Neural crest cell (in vitro differentiated cells): ENCODE results near the gene SLC5A4. TPM values are rescaled to one million over a fixed set of nuclear protein-coding genes. Genes with fewer than 3 reads are reported as not detected.
"Not testable (repeated sequence)": the region's sequence is repeated elsewhere in the genome, so short reads cannot be mapped to it uniquely, and the experiment has no call there.

Experiments used
- DNase-seq: peaks from one replicate; pipeline ENCODE4 v3.0.0; 2021; ENCODE audit warnings: low read depth, mixed read lengths, low spot score
- H3K27ac Mint-ChIP-seq: one replicate; pipeline ENCODE4 v1.8.0; 2021; ENCODE audit warnings: mild to moderate bottlenecking, mixed read lengths; ENCODE audit not compliant: unreplicated experiment
- H3K27me3 Mint-ChIP-seq: 2 replicates; pipeline ENCODE4 v1.8.0; 2021; ENCODE audit warnings: low read depth, mild to moderate bottlenecking, mixed read lengths
- H3K36me3 Mint-ChIP-seq: 2 replicates; pipeline ENCODE4 v1.8.0; 2021; ENCODE audit warnings: low read depth, mild to moderate bottlenecking, mixed read lengths
- H3K4me1 Mint-ChIP-seq: 2 replicates; pipeline ENCODE4 v1.8.0; 2021; ENCODE audit warnings: mixed read lengths
- H3K4me3 Mint-ChIP-seq: one replicate; pipeline ENCODE4 v1.8.0; 2021; ENCODE audit warnings: mild to moderate bottlenecking, mixed read lengths
- H3K9me3 Mint-ChIP-seq: 2 replicates; pipeline ENCODE4 v1.8.0; 2021; ENCODE audit warnings: mixed read lengths
- CTCF ChIP-seq: fragments of 200-600 bp; sonication (generic); conservative IDR thresholded peaks from 2 replicates; pipeline ENCODE4 v1.5.0; 2021; ENCODE audit warnings: antibody characterized with exemption, mild to moderate bottlenecking
- total RNA-seq: library from RNA; stranded (reverse); gene quantifications from 2 replicates; pipeline ENCODE4 v1.2.1, GENCODE V29; 2021

The SLC5A4 gene
- total RNA-seq, 1 donor from 2014 or later = 0.23 TPM

GRCh38 chr22:32270641-32271369, 15.7 kb upstream of the SLC5A4 start:
- Mint-ChIP-seq H3K4me3 (no peak overlapping the region), H3K27me3 (no peaks in the 10 kb centered on the region), H3K27ac (no peak overlapping the region), H3K36me3 (no peaks in the 10 kb centered on the region), H3K4me1 (peaks cover 7% of the 10 kb centered on the region), H3K9me3 (no peaks in the 10 kb centered on the region)
- no peak for TF ChIP-seq CTCF
- no peak for DNase-seq

- no peak for TF ChIP-seq CTCF
- peaks cover 9% of the 10 kb centered on the region for H3K4me1 Mint-ChIP-seq
- no peaks in the 10 kb centered on the region for H3K9me3 Mint-ChIP-seq
- H3K36me3 Mint-ChIP-seq = no peaks in the 10 kb centered on the region
- no peak for DNase-seq
- no peak overlapping the region for H3K4me3 Mint-ChIP-seq
- H3K27me3 Mint-ChIP-seq = no peaks in the 10 kb centered on the region
- peak overlapping the region; percentile 19 for H3K27ac Mint-ChIP-seq
Measured at GRCh38 chr22:32269316-32269715, 14.2 kb upstream of the SLC5A4 start.

GRCh38 chr22:32267011-32267410, 11.9 kb upstream of the SLC5A4 start:
- H3K9me3 Mint-ChIP-seq = no peaks in the 10 kb centered on the region
- no peak for TF ChIP-seq CTCF
- no peaks in the 10 kb centered on the region for H3K36me3 Mint-ChIP-seq

GRCh38 chr22:32265882-32266767, 11.0 kb upstream of the SLC5A4 start:
- no peaks in the 10 kb centered on the region for H3K36me3 Mint-ChIP-seq
- H3K9me3 Mint-ChIP-seq = no peaks in the 10 kb centered on the region
- no peaks in the 10 kb centered on the region for H3K27me3 Mint-ChIP-seq
- TF ChIP-seq CTCF = peak; percentile 94
- peak; percentile 71 for DNase-seq
- H3K27ac Mint-ChIP-seq = no peak overlapping the region
- peaks cover 9% of the 10 kb centered on the region for H3K4me1 Mint-ChIP-seq
- H3K4me3 Mint-ChIP-seq = no peak overlapping the region

More at GRCh38 chr22:32267011-32267410, 11.9 kb upstream of the SLC5A4 start:
- H3K27me3 Mint-ChIP-seq = no peaks in the 10 kb centered on the region
- H3K4me1 Mint-ChIP-seq = peaks cover 9% of the 10 kb centered on the region
- no peak overlapping the region for H3K4me3 Mint-ChIP-seq
- no peak overlapping the region for H3K27ac Mint-ChIP-seq
- no peak for DNase-seq

- not testable (repeated sequence) for H3K27ac Mint-ChIP-seq, H3K4me1 Mint-ChIP-seq, H3K4me3 Mint-ChIP-seq, H3K36me3 Mint-ChIP-seq, H3K27me3 Mint-ChIP-seq, DNase-seq, H3K9me3 Mint-ChIP-seq
Measured at GRCh38 chr22:32263678-32264077, 8.5 kb upstream of the SLC5A4 start.

GRCh38 chr22:32261306-32261705, 6.2 kb upstream of the SLC5A4 start:
- H3K4me1 Mint-ChIP-seq = peaks cover 7% of the 10 kb centered on the region
- peaks cover 21% of the 10 kb centered on the region for H3K27me3 Mint-ChIP-seq
- no peaks in the 10 kb centered on the region for H3K36me3 Mint-ChIP-seq
- H3K27ac Mint-ChIP-seq = no peak overlapping the region
- no peak for DNase-seq
- TF ChIP-seq CTCF = no peak
- H3K4me3 Mint-ChIP-seq = no peak overlapping the region
- no peaks in the 10 kb centered on the region for H3K9me3 Mint-ChIP-seq
